Gastroesophageal sphincter (tissue), 3 donors: ENCODE results near the gene CARD11.

Source experiments
- EP300 ChIP-seq: sonication (generic); formaldehyde crosslinking; IDR thresholded peaks from one replicate; pipeline ENCODE4 v1.6.1; 2017; ENCODE audit warnings: antibody characterized with exemption, mild to moderate bottlenecking
- POLR2A ChIP-seq, 2 donors: fragments of 450-650 bp; IDR thresholded peaks; one replicate each; pipeline ENCODE4 v1.6.1; 2017; ENCODE audit warnings: antibody characterized with exemption in 2 of 2, mild to moderate bottlenecking in 2 of 2, moderate library complexity in 1 of 2
- POLR2AphosphoS5 ChIP-seq: sonication (generic); formaldehyde crosslinking; IDR thresholded peaks from one replicate; pipeline ENCODE4 v1.6.1; 2017; ENCODE audit warnings: antibody characterized with exemption
- TF ChIP-seq, protein P1 (sequence below), 4 experiments: fragments of 200-600 bp in 2 of 4; fragments of 450-650 bp in 2 of 4; sonication (generic) in 1 of 4; IDR thresholded peaks; one replicate each; pipeline ENCODE4 v1.5.1; 2017 to 2019; ENCODE audit warnings: antibody characterized with exemption in 4 of 4, mild to moderate bottlenecking in 2 of 4, moderate library complexity in 2 of 4

DNA sequence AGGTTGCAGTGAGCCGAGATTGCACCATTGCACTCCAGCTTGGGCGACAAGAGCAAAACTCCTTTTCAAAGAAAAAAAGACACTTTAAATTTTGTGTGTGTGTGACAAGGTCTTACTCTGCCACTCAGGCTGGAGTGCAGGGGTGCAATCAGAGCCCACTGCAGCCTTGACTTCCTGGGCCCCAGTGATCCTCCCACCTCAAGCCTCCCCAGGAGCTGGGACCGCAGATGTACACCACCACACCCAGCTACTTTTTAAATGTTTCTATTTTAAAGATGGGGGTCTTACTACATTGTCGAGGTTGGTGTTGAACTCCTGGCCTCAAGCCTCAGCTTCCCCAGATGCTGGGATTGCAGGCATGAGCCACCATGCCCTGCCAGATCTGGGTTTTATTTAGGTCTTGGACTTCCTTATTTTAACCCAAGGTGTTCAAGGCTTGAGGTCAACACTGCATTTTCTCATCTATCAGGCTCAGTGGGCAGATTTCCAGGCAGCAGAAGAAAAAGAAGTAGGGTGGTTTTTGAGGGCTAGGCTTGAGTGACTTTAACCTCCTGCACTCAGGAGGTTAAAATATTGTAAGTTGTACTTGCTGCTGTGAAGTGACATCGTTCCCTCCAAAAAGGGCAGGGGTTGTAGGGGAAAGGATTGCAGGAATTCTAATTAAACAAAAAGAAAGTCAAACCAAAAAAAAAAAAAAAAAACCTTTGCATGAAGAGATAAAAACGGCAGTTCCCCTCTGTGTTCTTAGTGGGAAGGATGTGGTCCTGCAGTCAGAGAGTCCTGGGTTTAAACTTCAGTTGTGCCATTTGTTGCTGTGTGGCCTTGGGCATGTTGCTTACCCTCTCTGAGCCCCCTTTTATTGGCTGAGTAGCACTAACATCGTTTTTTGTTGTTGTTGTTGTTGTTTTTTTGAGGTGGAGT lies 71.5 kb downstream of the CARD11 start:
- TF ChIP-seq, protein P1, sequence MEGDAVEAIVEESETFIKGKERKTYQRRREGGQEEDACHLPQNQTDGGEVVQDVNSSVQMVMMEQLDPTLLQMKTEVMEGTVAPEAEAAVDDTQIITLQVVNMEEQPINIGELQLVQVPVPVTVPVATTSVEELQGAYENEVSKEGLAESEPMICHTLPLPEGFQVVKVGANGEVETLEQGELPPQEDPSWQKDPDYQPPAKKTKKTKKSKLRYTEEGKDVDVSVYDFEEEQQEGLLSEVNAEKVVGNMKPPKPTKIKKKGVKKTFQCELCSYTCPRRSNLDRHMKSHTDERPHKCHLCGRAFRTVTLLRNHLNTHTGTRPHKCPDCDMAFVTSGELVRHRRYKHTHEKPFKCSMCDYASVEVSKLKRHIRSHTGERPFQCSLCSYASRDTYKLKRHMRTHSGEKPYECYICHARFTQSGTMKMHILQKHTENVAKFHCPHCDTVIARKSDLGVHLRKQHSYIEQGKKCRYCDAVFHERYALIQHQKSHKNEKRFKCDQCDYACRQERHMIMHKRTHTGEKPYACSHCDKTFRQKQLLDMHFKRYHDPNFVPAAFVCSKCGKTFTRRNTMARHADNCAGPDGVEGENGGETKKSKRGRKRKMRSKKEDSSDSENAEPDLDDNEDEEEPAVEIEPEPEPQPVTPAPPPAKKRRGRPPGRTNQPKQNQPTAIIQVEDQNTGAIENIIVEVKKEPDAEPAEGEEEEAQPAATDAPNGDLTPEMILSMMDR (IDR thresholded peaks at IDR 0.05) = no peak
- no peak for TF ChIP-seq POLR2AphosphoS5
- TF ChIP-seq POLR2A (IDR thresholded peaks at IDR 0.05) = no peak
- TF ChIP-seq EP300 = no peak
